Ectodermal cell (in vitro differentiated cells): Measurements from ENCODE around the gene ZNF407.

Experiments
- H3K27ac ChIP-seq: 2 replicates; pipeline ENCODE4 v1.7.0; 2013; ENCODE audit warnings: mild to moderate bottlenecking, low read depth, low read length; ENCODE audit not compliant: insufficient read depth, poor library complexity, severe bottlenecking
- H3K27me3 ChIP-seq: 2 replicates; pipeline ENCODE4 v1.7.0; 2013; ENCODE audit warnings: mild to moderate bottlenecking, low read length; ENCODE audit not compliant: insufficient read depth, control insufficient read depth, poor library complexity, severe bottlenecking
- H3K36me3 ChIP-seq: one replicate; pipeline ENCODE4 v1.7.0; 2013; ENCODE audit warnings: low read length; ENCODE audit not compliant: control insufficient read depth, insufficient read depth
- H3K4me1 ChIP-seq: one replicate; pipeline ENCODE4 v1.7.0; 2013; ENCODE audit warnings: low read length; ENCODE audit not compliant: control insufficient read depth, insufficient read depth
- H3K4me3 ChIP-seq: 2 replicates; pipeline ENCODE4 v1.7.0; 2013; ENCODE audit warnings: low read depth, low read length, control low read depth; ENCODE audit not compliant: insufficient read depth
- H3K9me3 ChIP-seq: 2 replicates; pipeline ENCODE4 v1.7.0; 2013; ENCODE audit warnings: mild to moderate bottlenecking, low read length, moderate library complexity; ENCODE audit not compliant: control insufficient read depth
- WGBS, 2 experiments: methylation state at CpG; one replicate each; pipeline ENCODE4 v1.1.7; 2013; ENCODE audit warnings: missing lambda C conversion rate in 2 of 2; 5-methylcytosine and 5-hydroxymethylcytosine counted together

The ZNF407 gene

DNA sequence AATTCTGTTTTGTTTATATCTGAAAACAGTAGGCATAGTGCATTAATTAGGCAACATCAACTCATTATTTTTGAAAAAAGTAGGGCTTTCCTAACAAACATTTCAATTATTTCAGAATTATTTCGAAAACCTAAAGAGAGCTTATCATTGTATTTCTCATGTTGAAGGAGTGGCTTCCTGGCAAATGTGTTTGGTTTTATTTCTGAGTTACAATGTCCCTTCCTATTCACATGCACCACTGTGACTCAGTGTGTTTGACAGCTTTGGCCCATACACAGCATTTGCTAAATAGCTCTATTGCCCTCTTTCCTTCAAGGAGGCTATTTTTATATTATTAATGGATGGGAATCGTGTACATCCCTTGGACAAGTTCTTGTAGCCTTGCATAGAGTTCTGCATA is 405.4 kb downstream of the ZNF407 start:
- Histone ChIP-seq H3K27ac (no peak overlapping the region), H3K36me3 (no peaks in the 10 kb centered on the region)
- 89 to 100% methylated on average over 1 to 2 of the region's 2 CpGs for WGBS, 2 experiments

DNA sequence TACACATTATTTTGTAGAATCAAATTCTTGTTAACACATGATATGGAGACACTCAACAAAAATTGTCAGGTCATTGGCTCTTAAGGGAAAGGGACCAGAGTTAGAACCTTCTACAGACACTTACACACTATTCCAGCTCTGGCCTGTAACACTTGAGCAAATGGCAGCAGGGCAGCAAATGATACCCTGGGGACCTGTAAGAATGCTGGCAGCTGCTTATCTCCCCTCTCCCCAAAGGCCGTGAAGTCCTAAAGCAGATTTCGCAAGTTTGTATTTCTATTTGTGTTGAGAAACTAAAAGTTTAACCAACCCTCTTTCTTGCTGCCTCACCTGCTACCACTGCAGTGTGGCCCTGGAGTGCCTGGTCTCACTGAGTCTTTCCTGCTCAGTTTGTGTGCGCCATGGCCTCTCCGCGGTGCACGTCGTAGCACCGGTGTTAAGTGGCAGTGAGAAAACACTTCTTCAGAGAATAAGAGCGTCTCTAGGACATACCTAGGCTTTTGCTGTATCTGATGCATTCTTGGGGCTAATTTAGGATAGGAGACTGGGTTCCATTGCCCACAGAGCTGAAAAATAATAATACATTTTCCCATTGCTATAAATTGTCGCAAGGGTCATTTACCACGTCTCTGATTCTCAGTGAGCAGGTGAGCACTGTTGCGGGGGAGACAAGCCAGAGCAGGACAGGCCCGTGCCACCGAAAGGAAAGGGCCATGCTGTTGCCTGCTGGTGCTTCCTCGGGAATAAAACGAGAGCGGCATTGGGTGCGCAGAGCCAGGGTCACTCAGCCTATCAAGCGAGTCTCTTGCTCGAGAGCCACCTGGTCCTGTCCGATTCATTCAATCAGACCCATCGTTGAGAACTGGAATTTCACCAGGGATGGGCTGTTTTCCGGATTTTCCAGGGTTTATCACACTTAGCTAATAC is 406.4 kb downstream of the ZNF407 start:
- Histone ChIP-seq H3K27ac (no peak overlapping the region), H3K4me3 (no peak overlapping the region), H3K36me3 (no peaks in the 10 kb centered on the region), H3K9me3 (no peaks in the 10 kb centered on the region), H3K4me1 (no peaks in the 10 kb centered on the region), H3K27me3 (no peaks in the 10 kb centered on the region)
- 95% methylated on average over 23 of the region's 23 CpGs for WGBS, 2 experiments

More for the DNA sequence above, 405.4 kb downstream of the ZNF407 start:
- Histone ChIP-seq H3K9me3 (no peaks in the 10 kb centered on the region), H3K4me1 (no peaks in the 10 kb centered on the region), H3K4me3 (no peak overlapping the region), H3K27me3 (no peaks in the 10 kb centered on the region)

GRCh38 chr18:75005626-75006025 is 408.0 kb downstream of the ZNF407 start:
- WGBS, 2 experiments: 93 to 95% methylated on average over 5 of the region's 8 CpGs
- no peak overlapping the region for H3K27ac ChIP-seq
- no peaks in the 10 kb centered on the region for H3K4me1 ChIP-seq
- H3K36me3 ChIP-seq: no peaks in the 10 kb centered on the region
- no peaks in the 10 kb centered on the region for H3K27me3 ChIP-seq
- no peaks in the 10 kb centered on the region for H3K9me3 ChIP-seq
- H3K4me3 ChIP-seq: no peak overlapping the region

- Histone ChIP-seq H3K27ac (no peak overlapping the region), H3K4me3 (no peak overlapping the region), H3K36me3 (no peaks in the 10 kb centered on the region), H3K9me3 (no peaks in the 10 kb centered on the region), H3K27me3 (no peaks in the 10 kb centered on the region), H3K4me1 (no peaks in the 10 kb centered on the region)
- 90 to 96% methylated on average over 4 to 5 of the region's 5 CpGs for WGBS, 2 experiments
Measured at GRCh38 chr18:75008186-75008585, 410.5 kb downstream of the ZNF407 start.

- Histone ChIP-seq H3K4me1 (no peaks in the 10 kb centered on the region), H3K36me3 (no peaks in the 10 kb centered on the region), H3K9me3 (no peaks in the 10 kb centered on the region), H3K4me3 (no peak overlapping the region), H3K27me3 (no peaks in the 10 kb centered on the region), H3K27ac (no peak overlapping the region)
- WGBS, 2 experiments: 100% methylated on average over 1 of the region's 2 CpGs
Measured at GRCh38 chr18:75009296-75009695, 411.6 kb downstream of the ZNF407 start.

DNA sequence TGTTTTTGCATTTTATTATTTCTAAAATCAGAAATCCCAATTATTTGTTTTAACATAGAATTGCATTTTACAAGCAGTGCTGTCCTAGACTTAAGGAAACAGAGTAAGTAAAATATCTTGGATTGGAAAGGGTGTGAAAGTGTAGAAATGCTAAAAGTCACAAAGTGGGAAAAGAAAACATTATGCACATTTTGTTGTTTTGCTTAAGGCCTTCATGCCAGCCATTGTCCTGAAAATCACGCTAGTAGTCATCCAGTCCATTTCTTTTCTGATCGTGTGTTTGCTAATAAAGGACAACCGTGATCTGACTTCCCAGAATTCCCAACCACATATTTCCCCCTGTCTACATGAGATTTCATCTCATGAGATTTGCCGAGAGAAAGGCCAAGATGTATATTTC is 412.2 kb downstream of the ZNF407 start:
- no peaks in the 10 kb centered on the region for H3K27me3 ChIP-seq
- H3K4me3 ChIP-seq: no peak overlapping the region
- H3K9me3 ChIP-seq: no peaks in the 10 kb centered on the region
- WGBS, 2 experiments: 72 to 75% methylated on average over 4 of the region's 4 CpGs
- no peak overlapping the region for H3K27ac ChIP-seq
- H3K4me1 ChIP-seq: no peaks in the 10 kb centered on the region
- H3K36me3 ChIP-seq: no peaks in the 10 kb centered on the region

DNA sequence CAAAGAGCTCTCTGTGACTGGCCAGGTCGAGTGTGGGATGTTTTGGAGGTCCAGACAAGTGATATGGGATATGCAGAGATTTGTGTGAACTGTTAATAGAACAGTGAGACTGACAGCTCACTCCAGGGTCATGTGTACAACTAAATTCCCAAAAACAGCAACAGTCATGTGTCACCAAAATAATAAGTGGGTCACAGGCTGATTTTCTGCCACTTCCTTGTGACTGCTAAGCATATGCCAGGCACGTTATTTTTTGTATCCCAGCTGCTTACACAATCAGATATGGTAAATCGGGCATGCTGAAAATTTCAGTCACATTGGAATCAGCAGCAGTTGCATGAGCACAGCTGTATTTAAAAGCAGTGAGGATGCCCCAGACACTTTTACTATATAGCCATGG is 412.6 kb downstream of the ZNF407 start:
- Histone ChIP-seq H3K27ac (no peak overlapping the region), H3K9me3 (no peaks in the 10 kb centered on the region), H3K4me3 (no peak overlapping the region), H3K4me1 (no peaks in the 10 kb centered on the region), H3K27me3 (no peaks in the 10 kb centered on the region), H3K36me3 (no peaks in the 10 kb centered on the region)
- WGBS, 2 experiments: 83 to 90% methylated on average over 3 of the region's 3 CpGs

- no peak overlapping the region for H3K27ac ChIP-seq
- no peaks in the 10 kb centered on the region for H3K9me3 ChIP-seq
- H3K36me3 ChIP-seq: no peaks in the 10 kb centered on the region
- no peaks in the 10 kb centered on the region for H3K27me3 ChIP-seq
- 90 to 100% methylated on average over 1 to 2 of the region's 2 CpGs for WGBS, 2 experiments
- no peak overlapping the region for H3K4me3 ChIP-seq
- no peaks in the 10 kb centered on the region for H3K4me1 ChIP-seq
Measured at GRCh38 chr18:75010689-75011088, 413.0 kb downstream of the ZNF407 start.

DNA sequence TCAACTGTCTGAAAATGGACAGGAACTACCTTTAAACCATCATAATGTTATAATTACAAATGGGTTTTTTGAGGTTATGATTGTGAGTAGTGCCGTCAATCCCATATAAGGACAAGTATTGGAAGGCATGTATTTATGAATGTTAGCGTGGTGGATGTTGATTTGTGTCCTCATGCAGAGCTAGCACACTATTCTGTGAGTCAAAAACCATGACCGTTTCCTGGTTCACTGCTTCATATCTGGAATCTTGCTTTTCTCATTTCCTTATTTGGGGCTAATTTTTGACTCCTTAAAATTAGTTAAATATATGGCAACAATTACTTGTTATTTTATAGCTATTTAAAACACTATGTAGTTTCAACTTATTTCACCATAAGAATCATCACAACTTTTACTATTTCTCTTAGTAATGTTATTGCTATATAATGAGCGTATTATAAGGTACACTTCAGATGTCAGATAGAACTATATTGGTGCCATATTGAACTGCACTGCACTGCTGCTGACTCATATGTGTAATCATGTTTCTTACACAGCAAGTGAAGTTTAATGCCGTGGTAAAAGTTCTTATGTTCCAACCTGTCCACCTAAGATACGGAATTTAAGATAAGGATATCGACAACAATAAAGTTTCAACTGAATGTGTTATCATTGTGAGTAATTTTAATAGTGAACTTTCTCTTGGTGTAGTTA is 418.5 kb downstream of the ZNF407 start:
- H3K9me3 ChIP-seq: no peaks in the 10 kb centered on the region
- no peaks in the 10 kb centered on the region for H3K36me3 ChIP-seq
- no peak overlapping the region for H3K27ac ChIP-seq
- no peaks in the 10 kb centered on the region for H3K4me1 ChIP-seq
- H3K27me3 ChIP-seq: no peaks in the 10 kb centered on the region
- no peak overlapping the region for H3K4me3 ChIP-seq
- 97 to 98% methylated on average over 7 of the region's 7 CpGs for WGBS, 2 experiments

DNA sequence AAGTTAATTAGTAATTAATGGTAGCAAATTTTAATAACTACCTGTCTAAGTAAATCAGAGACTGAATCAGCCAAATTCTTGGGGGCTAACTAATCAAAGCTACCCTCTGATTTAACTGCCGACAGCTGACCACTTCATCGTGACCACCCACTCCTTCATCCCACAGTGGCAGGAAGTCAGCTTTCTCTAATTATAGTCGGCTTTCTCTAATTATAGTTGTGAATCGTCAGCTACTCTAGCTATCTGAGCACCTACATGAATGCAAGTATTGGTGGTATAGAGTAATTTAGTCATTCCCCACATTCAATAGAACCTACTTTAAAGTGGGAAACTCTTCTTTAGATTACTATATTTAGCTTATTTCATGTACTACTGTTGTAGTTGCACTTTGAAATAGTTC is 425.8 kb downstream of the ZNF407 start:
- 93 to 98% methylated on average over 3 of the region's 4 CpGs for WGBS, 2 experiments
- no peaks in the 10 kb centered on the region for H3K27me3 ChIP-seq
- no peaks in the 10 kb centered on the region for H3K4me1 ChIP-seq
- no peak overlapping the region for H3K4me3 ChIP-seq
- no peaks in the 10 kb centered on the region for H3K9me3 ChIP-seq
- H3K36me3 ChIP-seq: no peaks in the 10 kb centered on the region
- H3K27ac ChIP-seq: no peak overlapping the region
